Pulmonary artery endothelial cell (primary cell): Measurements from ENCODE around the gene PUM2. TPM values are rescaled to one million over a fixed set of nuclear protein-coding genes. Genes with fewer than 3 reads are reported as not detected.

Experiments used
- DNase-seq: peaks from one replicate; pipeline ENCODE4 v3.0.0-alpha.2; 2011; ENCODE audit warnings: low read depth, low spot score
- total RNA-seq: library from RNA; depleted of rRNA; stranded (reverse); fragments of >200 nt; gene quantifications from 2 replicates; pipeline ENCODE4 v1.2.3, GENCODE V29; 2014

PUM2 gene
- total RNA-seq, 1 donor from 2014 or later: 47.5 TPM

GRCh38 chr2:20203521-20204225 lies 147.0 kb downstream of the PUM2 start:
- DNase-seq: no peak

GRCh38 chr2:20203072-20203471 lies 147.6 kb downstream of the PUM2 start:
- no peak for DNase-seq

GRCh38 chr2:20201671-20202070 lies 149.0 kb downstream of the PUM2 start:
- no peak for DNase-seq

- DNase-seq: no peak
Measured at GRCh38 chr2:20200697-20201555, 149.7 kb downstream of the PUM2 start.

GRCh38 chr2:20199633-20200270 lies 150.9 kb downstream of the PUM2 start:
- DNase-seq: no peak

- no peak for DNase-seq
Measured at GRCh38 chr2:20198796-20199632, 151.6 kb downstream of the PUM2 start.

Other genes with a start within 250 kb of the PUM2 start
- gene SDC1, start 125.7 kb downstream of the PUM2 start, total RNA-seq: 2.3 and 18.3 TPM in 2 replicates
- 926 and 1,028 TPM in 2 replicates for gene RHOB, start 96.2 kb upstream of the PUM2 start, total RNA-seq